Astrocyte of the spinal cord (primary cell): ENCODE measurements around the gene CACNA1C.

Experiments used
- DNase-seq: peaks from one replicate; pipeline ENCODE4 v3.0.0; 2011; ENCODE audit warnings: low read depth, low spot score
- H3K4me3 ChIP-seq: 2 replicates; pipeline ENCODE4 v1.5.1; 2011; ENCODE audit warnings: low read depth, mild to moderate bottlenecking, low read length, moderate library complexity
- in situ Hi-C: cut with HindIII; loops from 2 replicates; pipeline ENCODE4 v1.10.0; 2017; ENCODE audit warnings: low sequenced_read_pairs
- TF ChIP-seq, protein P1 (sequence below): IDR thresholded peaks from 2 replicates; pipeline ENCODE4 v1.5.1; 2012; ENCODE audit warnings: low read depth, mild to moderate bottlenecking, low read length, inconsistent platforms

CACNA1C gene

DNA sequence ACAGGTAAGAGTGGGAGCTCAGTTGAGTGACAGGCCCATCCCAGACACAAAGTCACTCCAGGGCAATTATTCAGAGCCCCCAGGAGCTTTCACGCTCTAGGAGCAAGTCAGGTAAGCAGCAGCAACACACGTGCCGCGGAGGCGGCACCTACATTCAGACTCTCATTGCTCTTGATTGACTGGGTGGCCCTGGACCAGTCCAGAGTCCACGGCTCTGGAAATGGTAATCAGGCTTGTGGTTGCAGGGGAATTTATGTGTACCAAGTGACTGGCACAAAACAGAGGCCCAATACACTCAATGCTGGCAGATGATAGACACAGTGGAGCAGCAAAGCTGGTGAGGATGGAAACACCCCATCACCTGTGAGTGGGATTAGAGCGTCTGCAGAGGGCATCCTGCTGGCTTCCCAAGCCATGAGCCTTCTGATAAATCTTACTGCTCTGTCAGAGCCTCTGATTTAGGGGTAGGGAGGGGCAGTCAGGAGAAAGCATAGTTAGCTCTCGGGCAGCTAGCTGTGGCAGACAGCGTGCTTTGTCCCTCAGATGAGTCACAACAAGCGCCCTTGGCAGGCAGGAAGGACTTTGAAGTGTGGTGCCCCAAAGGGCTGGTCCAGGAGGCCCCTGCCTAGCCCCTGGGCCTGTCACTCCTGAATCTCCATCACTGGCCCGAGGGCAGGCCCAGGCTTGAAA is 344.7 kb downstream of the CACNA1C start:
- no peak overlapping the region for H3K4me3 ChIP-seq
- DNase-seq: no peak
- TF ChIP-seq, protein P1, sequence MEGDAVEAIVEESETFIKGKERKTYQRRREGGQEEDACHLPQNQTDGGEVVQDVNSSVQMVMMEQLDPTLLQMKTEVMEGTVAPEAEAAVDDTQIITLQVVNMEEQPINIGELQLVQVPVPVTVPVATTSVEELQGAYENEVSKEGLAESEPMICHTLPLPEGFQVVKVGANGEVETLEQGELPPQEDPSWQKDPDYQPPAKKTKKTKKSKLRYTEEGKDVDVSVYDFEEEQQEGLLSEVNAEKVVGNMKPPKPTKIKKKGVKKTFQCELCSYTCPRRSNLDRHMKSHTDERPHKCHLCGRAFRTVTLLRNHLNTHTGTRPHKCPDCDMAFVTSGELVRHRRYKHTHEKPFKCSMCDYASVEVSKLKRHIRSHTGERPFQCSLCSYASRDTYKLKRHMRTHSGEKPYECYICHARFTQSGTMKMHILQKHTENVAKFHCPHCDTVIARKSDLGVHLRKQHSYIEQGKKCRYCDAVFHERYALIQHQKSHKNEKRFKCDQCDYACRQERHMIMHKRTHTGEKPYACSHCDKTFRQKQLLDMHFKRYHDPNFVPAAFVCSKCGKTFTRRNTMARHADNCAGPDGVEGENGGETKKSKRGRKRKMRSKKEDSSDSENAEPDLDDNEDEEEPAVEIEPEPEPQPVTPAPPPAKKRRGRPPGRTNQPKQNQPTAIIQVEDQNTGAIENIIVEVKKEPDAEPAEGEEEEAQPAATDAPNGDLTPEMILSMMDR: no peak
- in situ Hi-C loops: no loop called here

DNA sequence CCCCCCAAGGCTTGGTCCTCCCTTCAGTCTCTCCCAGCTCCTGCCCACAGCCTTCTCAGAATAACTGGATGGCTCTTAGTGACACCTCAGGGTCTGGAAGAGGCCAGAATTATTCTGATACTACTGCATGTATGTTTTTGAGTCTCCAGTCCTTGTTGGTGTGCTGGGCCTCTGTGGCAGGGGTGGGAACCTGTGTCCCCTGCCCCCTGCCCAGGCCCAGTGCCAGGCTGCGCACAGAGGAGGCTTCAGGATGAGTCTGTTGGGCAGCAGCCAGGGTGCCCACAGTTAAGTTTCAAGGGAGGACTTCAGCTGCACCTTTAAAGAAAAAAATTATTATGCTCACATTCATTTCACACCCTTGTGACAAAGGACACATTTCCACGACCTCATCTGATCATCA is 348.3 kb downstream of the CACNA1C start:
- DNase-seq: no peak
- no peak overlapping the region for H3K4me3 ChIP-seq
- in situ Hi-C loops: no loop called here
- TF ChIP-seq, protein P1: no peak

- in situ Hi-C loops: no loop called here
- TF ChIP-seq, protein P1: no peak
- no peak for DNase-seq
- no peak overlapping the region for H3K4me3 ChIP-seq
Measured at GRCh38 chr12:2402073-2402579, 349.3 kb downstream of the CACNA1C start.

DNA sequence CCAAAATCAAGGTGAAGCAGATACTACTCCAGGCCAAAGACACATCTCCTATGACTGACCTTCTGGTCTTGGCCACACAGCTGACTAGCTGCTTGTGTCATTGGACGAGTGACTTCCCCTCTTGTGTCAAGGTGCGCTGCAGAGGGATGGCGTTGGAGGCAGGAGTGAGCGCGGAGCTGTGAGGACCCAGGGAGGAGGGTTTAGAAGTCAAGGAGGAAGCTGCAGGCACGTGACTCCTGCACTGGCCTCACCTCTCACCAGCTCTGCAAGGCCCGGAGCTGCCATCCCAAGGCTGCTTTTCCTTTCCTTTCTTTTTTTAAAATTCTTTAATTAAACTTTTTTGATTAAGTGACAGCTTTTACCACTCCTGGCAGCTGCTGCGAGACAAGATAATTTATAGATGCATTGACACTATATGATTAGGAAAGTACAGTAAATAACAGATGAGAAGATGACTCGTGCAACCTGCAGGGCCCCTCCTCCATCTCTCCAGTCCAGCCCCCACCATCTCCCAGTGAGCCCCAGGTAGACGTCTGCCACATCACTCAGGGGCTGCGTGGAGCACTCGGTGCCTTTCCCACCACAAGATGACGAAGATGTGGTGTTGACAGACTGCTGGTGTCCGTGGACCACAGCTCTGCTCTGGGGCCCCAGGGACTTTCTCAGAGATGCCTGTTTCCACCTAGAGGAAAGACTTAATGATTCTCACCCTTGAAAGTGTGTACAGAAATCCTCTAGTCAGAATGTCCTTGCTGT is 350.6 kb downstream of the CACNA1C start:
- DNase-seq: no peak
- H3K4me3 ChIP-seq: no peak overlapping the region
- in situ Hi-C loops: no loop called here
- TF ChIP-seq, protein P1: no peak

- DNase-seq: no peak
- in situ Hi-C loops: no loop called here
- TF ChIP-seq, protein P1: no peak
- H3K4me3 ChIP-seq: no peak overlapping the region
Measured at GRCh38 chr12:2405039-2405438, 352.3 kb downstream of the CACNA1C start.

GRCh38 chr12:2406903-2407302 is 354.1 kb downstream of the CACNA1C start:
- TF ChIP-seq, protein P1: no peak
- in situ Hi-C loops: no loop called here
- DNase-seq: no peak
- H3K4me3 ChIP-seq: no peak overlapping the region
